ENCODE measurements around the gene DACT3.

The DACT3 gene

DNA sequence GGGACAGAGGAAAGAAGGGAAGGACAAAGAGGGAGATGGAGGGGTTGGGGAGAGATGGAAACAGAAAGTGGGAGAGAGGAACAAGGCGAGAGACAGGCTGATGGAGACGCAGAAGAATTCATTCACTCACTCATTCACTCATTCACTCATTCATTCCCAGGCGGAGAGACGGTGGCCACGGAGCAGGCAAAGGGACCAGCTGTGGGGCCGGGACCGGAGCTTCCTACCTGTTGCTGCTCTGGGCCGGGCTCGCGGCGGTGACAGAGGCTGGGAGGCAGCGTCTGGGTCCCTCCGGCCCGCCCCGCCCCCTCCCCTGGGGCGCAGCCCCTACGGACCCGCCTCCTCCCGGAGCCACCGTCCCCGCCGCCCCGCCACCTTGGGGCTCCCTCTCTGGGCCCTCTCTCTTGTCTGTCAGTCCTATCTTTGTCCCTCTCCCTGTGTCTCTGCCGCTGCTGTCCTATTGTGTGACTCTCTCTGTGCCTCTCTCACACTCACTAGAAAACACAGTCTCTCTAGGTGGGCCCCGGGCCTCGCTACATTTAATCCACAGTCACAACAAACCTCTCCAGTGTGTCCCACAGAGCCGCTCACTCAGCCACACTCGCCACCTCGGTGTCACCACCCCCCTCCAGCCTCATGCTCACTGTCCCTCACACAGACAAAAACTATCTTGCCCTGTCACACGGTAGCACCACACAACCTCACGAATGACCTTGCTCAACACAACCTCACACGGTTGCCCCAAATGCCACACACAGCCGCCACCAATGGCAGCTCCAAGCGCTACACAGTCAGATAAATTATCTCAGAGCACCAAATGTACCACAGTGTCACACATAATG, 24.8 kb downstream of the DACT3 start, which contains the start of gene GNG8:
TSS of gene GNG8 (minus strand) at position 283 of the 842 bp plus-strand sequence. CDS start 1,520 bp downstream, outside the sequence.
- DNase-seq (ENCODE audit: low spot score), result no peak
- TF ChIP-seq, protein P1, sequence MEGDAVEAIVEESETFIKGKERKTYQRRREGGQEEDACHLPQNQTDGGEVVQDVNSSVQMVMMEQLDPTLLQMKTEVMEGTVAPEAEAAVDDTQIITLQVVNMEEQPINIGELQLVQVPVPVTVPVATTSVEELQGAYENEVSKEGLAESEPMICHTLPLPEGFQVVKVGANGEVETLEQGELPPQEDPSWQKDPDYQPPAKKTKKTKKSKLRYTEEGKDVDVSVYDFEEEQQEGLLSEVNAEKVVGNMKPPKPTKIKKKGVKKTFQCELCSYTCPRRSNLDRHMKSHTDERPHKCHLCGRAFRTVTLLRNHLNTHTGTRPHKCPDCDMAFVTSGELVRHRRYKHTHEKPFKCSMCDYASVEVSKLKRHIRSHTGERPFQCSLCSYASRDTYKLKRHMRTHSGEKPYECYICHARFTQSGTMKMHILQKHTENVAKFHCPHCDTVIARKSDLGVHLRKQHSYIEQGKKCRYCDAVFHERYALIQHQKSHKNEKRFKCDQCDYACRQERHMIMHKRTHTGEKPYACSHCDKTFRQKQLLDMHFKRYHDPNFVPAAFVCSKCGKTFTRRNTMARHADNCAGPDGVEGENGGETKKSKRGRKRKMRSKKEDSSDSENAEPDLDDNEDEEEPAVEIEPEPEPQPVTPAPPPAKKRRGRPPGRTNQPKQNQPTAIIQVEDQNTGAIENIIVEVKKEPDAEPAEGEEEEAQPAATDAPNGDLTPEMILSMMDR (IDR thresholded peaks at IDR 0.05; ENCODE audit: borderline replicate concordance, control extremely low read depth, extremely low read depth, insufficient read depth, missing control alignments), result no peak
- in situ Hi-C loops (cut with MboI; ENCODE audit: low sequenced_read_pairs, unreplicated experiment), result no loop called here

DNA sequence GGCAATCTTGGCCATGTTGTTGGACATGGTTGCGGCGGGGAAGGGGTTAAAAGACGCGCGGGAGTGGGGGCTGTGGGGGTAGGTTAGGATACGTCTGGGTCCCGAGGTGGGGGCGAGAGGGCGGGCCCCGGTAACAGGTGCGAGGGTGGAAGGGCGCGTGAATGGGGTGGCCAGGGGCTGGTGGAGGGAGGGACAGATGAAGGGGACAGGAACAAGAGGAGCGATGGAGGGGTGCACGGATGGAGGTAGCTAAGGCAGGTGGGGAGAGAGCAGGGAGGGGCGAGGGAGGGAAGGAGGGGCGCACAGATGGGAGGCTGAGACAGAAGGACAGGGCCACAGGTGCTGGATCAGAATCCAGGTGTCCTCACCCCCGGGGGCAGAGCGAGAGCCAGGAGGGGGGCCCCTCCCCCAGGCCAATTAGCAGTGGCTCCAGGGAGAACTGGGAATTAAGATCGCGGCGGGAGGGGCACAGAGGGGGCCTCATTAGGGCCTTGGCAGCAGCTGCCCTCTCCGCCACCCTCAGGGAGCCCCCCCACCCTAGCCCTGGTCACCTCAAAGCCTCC, 26.2 kb downstream of the DACT3 start:
- TF ChIP-seq, protein P1 (IDR thresholded peaks at IDR 0.05; ENCODE audit: borderline replicate concordance, control extremely low read depth, extremely low read depth, insufficient read depth, missing control alignments), result no peak
- DNase-seq (ENCODE audit: low spot score), result no peak
- in situ Hi-C loops (cut with MboI; ENCODE audit: low sequenced_read_pairs, unreplicated experiment), result no loop called here

DNA sequence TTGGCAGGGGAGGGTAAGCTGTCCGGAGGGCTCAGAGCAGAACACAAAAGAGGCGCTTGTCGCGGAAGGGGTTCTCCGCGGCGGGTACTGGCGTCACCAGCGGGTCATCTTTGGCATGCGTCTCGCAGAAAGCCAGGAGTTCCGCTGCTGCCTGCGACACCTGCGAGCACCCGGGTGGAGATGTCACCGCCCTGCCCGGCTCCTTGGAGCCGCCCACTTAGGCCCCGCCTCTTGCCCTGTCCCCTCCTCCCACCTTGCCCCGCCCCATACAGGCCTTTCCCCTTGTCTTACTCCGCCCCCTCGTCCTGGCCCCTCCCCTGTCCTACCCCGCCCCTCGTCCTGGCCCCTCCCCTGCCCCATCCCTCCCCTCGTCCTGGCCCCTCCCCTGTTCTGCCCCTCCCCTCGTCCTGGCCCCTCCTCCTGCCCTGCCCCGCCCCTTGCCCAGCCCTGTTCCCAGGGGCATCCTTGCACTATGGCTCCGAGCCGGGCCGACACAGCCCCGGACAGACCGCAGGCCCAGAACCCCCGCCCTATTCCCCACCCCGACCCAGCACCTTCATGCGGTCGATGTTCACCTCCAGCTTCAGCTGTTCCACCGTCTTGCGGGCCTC, 26.8 kb downstream of the DACT3 start:
- TF ChIP-seq, protein P1 (IDR thresholded peaks at IDR 0.05; ENCODE audit: borderline replicate concordance, control extremely low read depth, extremely low read depth, insufficient read depth, missing control alignments), result no peak
- peak; percentile 98 for DNase-seq (ENCODE audit: low spot score)
- in situ Hi-C loops (cut with MboI; ENCODE audit: low sequenced_read_pairs, unreplicated experiment), result no loop called here

DNA sequence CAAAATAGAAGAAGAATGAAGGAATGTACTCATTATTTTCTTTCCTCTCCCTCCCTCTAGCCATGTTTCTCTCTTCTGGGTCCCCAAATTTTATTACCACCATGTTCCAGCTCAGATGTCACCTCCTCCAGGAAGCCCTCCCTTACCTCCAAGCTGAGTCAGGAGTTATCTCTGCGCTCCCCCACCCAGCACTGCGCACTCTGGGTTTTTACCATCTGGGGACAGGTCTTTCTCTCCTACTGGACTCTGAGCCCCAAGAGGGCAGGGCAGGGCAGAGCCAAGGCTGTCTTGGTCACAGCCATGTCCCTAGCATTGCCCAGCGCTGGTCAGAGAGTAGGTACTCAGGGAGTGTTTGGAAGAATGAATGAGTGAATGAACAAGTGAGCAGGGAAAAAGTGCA, 27.9 kb downstream of the DACT3 start:
- TF ChIP-seq, protein P1 (IDR thresholded peaks at IDR 0.05; ENCODE audit: borderline replicate concordance, control extremely low read depth, extremely low read depth, insufficient read depth, missing control alignments), result no peak
- DNase-seq (ENCODE audit: low spot score), result no peak
- in situ Hi-C loops (cut with MboI; ENCODE audit: low sequenced_read_pairs, unreplicated experiment), result no loop called here

DNA sequence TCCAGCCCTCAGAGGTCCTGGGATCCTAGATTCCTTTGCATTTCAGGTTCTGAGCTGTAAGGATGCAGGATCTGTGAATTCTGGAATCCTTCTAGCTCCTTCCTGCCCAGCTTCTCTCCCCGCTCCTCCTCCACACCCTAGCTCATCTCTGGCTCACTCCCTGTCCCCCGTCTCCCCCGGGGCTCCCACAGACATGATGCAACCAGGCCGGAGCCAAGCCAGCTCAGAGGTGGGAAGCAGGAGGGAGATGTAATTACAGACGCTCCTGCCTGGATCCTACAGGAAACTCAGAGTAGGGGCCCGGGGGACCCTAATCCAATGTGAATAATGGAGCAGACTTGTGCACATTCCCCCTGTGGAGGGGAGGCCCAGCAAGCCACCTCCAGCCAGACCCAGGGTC, 29.5 kb downstream of the DACT3 start:
- no peak for DNase-seq (ENCODE audit: low spot score)
- TF ChIP-seq, protein P1 (IDR thresholded peaks at IDR 0.05; ENCODE audit: borderline replicate concordance, control extremely low read depth, extremely low read depth, insufficient read depth, missing control alignments), result no peak
- in situ Hi-C loops (cut with MboI; ENCODE audit: low sequenced_read_pairs, unreplicated experiment), result no loop called here

DNA sequence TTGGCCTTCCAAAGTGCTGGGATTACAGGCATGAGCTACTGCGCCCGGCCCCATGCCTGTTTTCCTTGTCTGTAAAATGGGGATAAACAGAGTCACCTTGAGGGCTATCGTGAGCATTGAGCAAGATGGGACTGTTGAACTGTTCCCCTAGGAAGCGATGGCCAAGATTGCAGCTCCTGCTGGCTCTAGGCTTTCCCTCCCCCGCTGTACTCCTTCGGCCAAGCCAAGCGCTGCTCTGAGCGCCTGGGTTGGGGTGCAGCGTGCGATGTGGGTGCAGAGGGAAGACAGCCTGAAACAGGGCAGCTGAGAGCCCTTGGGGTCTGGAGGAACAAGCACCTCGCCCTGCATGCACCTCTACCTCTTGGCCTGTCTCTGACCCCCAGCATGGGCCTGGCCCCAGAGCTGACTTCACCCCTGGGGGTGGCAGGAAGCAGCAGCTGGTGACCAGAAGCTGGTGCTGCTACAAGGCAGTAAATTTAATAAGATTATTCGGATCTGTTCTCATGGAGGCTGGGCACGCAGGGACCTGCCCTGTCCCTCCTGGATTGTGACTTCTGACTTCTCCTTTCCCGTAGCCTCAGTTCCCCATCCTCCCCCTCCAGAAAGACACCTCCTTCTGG, 30.3 kb downstream of the DACT3 start:
- TF ChIP-seq, protein P1 (IDR thresholded peaks at IDR 0.05; ENCODE audit: borderline replicate concordance, control extremely low read depth, extremely low read depth, insufficient read depth, missing control alignments), result no peak
- no peak for DNase-seq (ENCODE audit: low spot score)
- in situ Hi-C loops (cut with MboI; ENCODE audit: low sequenced_read_pairs, unreplicated experiment), result no loop called here

Data from GM13976 (cell line).